ENCODE data around the gene NACA2. TPM values are rescaled to one million over a fixed set of nuclear protein-coding genes. Genes with fewer than 3 reads are reported as not detected.
A peak's percentile ranks its signal among the peaks of the same experiment; 100 is the strongest.

The NACA2 gene
- total RNA-seq, 6 experiments from 2014 or later: not detected

- no peaks in the 10 kb centered on the region for H3K36me3 ChIP-seq
- H3K4me3 ChIP-seq: no peak overlapping the region
- H3K27ac ChIP-seq: no peak overlapping the region
- H3K9me3 ChIP-seq: no peaks in the 10 kb centered on the region
- no peak for ATAC-seq
- intact Hi-C loops (cut with DNase I): no loop called here
- 29% methylated on average over 2 of the region's 2 CpGs for WGBS (ENCODE audit: insufficient coverage, low coverage, low lambda C conversion rate, missing lambda C conversion rate)
- DNase-seq: no peak
- no peaks in the 10 kb centered on the region for H3K4me1 ChIP-seq
- TF ChIP-seq CTCF (IDR thresholded peaks at IDR 0.05) (no peak), POLR2A (IDR thresholded peaks at IDR 0.05) (no peak)
- H3K27me3 ChIP-seq: no peaks in the 10 kb centered on the region
Observed at GRCh38 chr17:61627658-61628057, 36.6 kb upstream of the NACA2 start.

GRCh38 chr17:61627125-61627524 is 36.1 kb upstream of the NACA2 start:
- intact Hi-C loops (cut with DNase I): no loop called here
- TF ChIP-seq CTCF (IDR thresholded peaks at IDR 0.05): no peak
- TF ChIP-seq POLR2A (IDR thresholded peaks at IDR 0.05): no peak
- Histone ChIP-seq H3K4me3 (no peak overlapping the region), H3K27me3 (no peaks in the 10 kb centered on the region), H3K27ac (no peak overlapping the region), H3K4me1 (no peaks in the 10 kb centered on the region), H3K9me3 (no peaks in the 10 kb centered on the region), H3K36me3 (no peaks in the 10 kb centered on the region)
- no peak for ATAC-seq
- no peak for DNase-seq

GRCh38 chr17:61625564-61625963 is 34.5 kb upstream of the NACA2 start:
- ATAC-seq (no peak), DNase-seq (no peak)
- Histone ChIP-seq H3K36me3 (no peaks in the 10 kb centered on the region), H3K27me3 (no peaks in the 10 kb centered on the region), H3K4me3 (no peak overlapping the region), H3K9me3 (no peaks in the 10 kb centered on the region), H3K4me1 (no peaks in the 10 kb centered on the region), H3K27ac (no peak overlapping the region)
- 92% methylated on average over 5 of the region's 5 CpGs for WGBS (ENCODE audit: insufficient coverage, low coverage, low lambda C conversion rate, missing lambda C conversion rate)
- TF ChIP-seq CTCF (IDR thresholded peaks at IDR 0.05) (no peak), POLR2A (IDR thresholded peaks at IDR 0.05) (no peak)
- intact Hi-C loops (cut with DNase I): no loop called here

- H3K27me3 ChIP-seq: no peaks in the 10 kb centered on the region
- WGBS (ENCODE audit: insufficient coverage, low coverage, low lambda C conversion rate, missing lambda C conversion rate): 50% methylated on average over 1 of the region's 1 CpG
- no peak overlapping the region for H3K27ac ChIP-seq
- H3K9me3 ChIP-seq: no peaks in the 10 kb centered on the region
- DNase-seq (no peak), ATAC-seq (peak in 1 of 4 donors; percentile 29)
- TF ChIP-seq CTCF (IDR thresholded peaks at IDR 0.05) (no peak), POLR2A (IDR thresholded peaks at IDR 0.05) (no peak)
- intact Hi-C loops (cut with DNase I): no loop called here
- H3K4me3 ChIP-seq: no peak overlapping the region
- H3K36me3 ChIP-seq: no peaks in the 10 kb centered on the region
- H3K4me1 ChIP-seq: no peaks in the 10 kb centered on the region
Observed at GRCh38 chr17:61624951-61625350, 33.9 kb upstream of the NACA2 start.

GRCh38 chr17:61621317-61621716 is 30.3 kb upstream of the NACA2 start:
- H3K9me3 ChIP-seq: no peaks in the 10 kb centered on the region
- H3K27ac ChIP-seq: no peak overlapping the region
- no peaks in the 10 kb centered on the region for H3K4me1 ChIP-seq
- H3K36me3 ChIP-seq: no peaks in the 10 kb centered on the region
- DNase-seq (peak in 2 of 3 donors; percentile 58 to 67), ATAC-seq (peak in 3 of 4 donors; percentile 57 to 98 (median 92))
- 29% methylated on average over 1 of the region's 2 CpGs for WGBS (ENCODE audit: insufficient coverage, low coverage, low lambda C conversion rate, missing lambda C conversion rate)
- H3K4me3 ChIP-seq: no peak overlapping the region
- TF ChIP-seq POLR2A (IDR thresholded peaks at IDR 0.05): no peak
- no peak for TF ChIP-seq CTCF (IDR thresholded peaks at IDR 0.05)
- H3K27me3 ChIP-seq: no peaks in the 10 kb centered on the region
- intact Hi-C loops (cut with DNase I): no loop called here
